Measurements from ENCODE around the gene ARID5A. TPM values are rescaled to one million over a fixed set of nuclear protein-coding genes. Genes with fewer than 3 reads are reported as not detected.
A peak's percentile ranks its signal among the peaks of the same experiment; 100 is the strongest.

Gene ARID5A
- total and polyA plus RNA-seq, 7 donors: 12.9 to 73.6 (median 29.9) TPM

DNA sequence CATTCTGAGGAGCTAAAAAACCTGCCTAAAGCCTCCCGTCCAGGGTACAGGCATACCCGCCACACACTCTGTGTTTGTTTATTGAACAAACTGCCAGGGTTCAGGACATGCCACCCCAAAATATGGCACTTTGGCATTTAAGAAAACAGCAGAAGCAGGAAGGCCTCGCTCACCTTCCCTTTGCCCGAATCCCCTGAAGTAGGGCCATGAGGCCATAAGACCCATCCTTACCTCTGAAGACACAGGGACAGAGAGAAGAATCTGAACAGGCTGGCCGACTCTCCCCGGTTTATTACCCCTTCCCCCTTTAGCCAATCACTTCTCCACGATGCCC is 29.7 kb upstream of the ARID5A start:
- H3K4me1 ChIP-seq: peaks cover 39% of the 10 kb centered on the region
- TF ChIP-seq CTCF (IDR thresholded peaks at IDR 0.05): no peak
- ATAC-seq: no peak
- intact Hi-C loops (cut with DNase I): loop anchor here in 1 of 2 donors (10.0 kb wide), 1 partner anchor 512 kb away; the partner anchor contains the start of gene ANKRD36C
- H3K27me3 ChIP-seq (ENCODE audit: insufficient read depth in 3 of 3, low read length in 2 of 3): peaks cover 0 to 6% (median 3%) of the 10 kb centered on the region in 3 donors
- WGBS, 3 donors: 92 to 96% (median 95%) methylated on average over 7 of the region's 7 CpGs
- H3K9me3 ChIP-seq: no peaks in the 10 kb centered on the region
- no peak overlapping the region for H3K27ac ChIP-seq
- no peak overlapping the region for H3K4me3 ChIP-seq
- no peaks in the 10 kb centered on the region for H3K36me3 ChIP-seq (ENCODE audit: insufficient read depth in 1 of 2, low read depth in 1 of 2)
- peak in 1 of 2 donors; percentile 18 for DNase-seq

GRCh38 chr2:96507957-96508520 is 28.5 kb upstream of the ARID5A start:
- 9 to 15% (median 10%) methylated on average over 28 to 38 of the region's 38 CpGs for WGBS, 3 donors
- peak; percentile 78 to 86 for DNase-seq
- H3K4me3 ChIP-seq: peak overlapping the region; percentile 66

DNA sequence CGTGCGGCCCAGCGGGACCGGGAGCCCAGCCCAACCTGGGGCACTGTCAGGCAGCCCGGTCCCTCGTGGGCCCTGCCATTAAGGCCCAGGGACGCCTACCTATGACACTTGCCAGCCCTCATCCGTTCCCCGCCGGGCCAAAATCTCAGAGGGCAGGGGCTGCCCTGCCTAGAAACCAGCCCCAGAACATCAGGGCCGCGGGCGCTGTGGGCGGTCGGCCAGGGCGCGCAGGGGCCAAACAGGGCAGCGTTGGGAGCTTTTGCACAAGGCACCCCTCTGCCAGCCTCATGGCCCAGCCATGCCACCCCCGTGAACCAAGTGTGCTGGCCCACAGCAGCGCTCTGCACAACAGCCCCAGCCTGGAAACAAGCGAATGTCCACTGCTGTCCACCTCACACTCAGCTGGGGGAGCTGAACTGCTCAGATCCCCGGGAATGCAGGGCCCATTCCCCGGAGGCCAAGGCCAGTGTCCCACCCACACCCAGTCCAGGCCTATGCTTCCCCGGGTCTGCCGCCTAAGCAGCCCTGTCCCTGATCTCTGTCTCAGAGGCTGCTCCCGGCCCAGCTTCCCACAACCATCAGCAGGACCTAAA is 27.9 kb upstream of the ARID5A start:
- peak in 1 of 2 donors; percentile 53 for DNase-seq

More at GRCh38 chr2:96507957-96508520, 28.5 kb upstream of the ARID5A start:
- TF ChIP-seq CTCF (IDR thresholded peaks at IDR 0.05): peak; percentile 100
- Histone ChIP-seq H3K27ac (no peak overlapping the region), H3K36me3 (ENCODE audit: insufficient read depth in 1 of 2, low read depth in 1 of 2) (no peaks in the 10 kb centered on the region), H3K9me3 (no peaks in the 10 kb centered on the region), H3K4me1 (peaks cover 39% of the 10 kb centered on the region), H3K27me3 (ENCODE audit: insufficient read depth in 3 of 3, low read length in 2 of 3) (no peaks in the 10 kb centered on the region)
- intact Hi-C loops (cut with DNase I): loop anchor here (2.0 to 10.0 kb wide), 4 partner anchors 149 to 513 kb away; partner anchors contain the start of genes ANKRD36C (in 1 of the 2), ASTL (in 1 of the 2) and SNRNP200 (in 1 of the 2)
- peak; percentile 76 to 87 (median 79) for ATAC-seq

GRCh38 chr2:96509114-96509846 is 27.3 kb upstream of the ARID5A start:
- peak overlapping the region; percentile 23 for H3K4me3 ChIP-seq
- 21 to 27% (median 23%) methylated on average over 31 to 32 of the region's 32 CpGs for WGBS, 3 donors
- intact Hi-C loops (cut with DNase I): loop anchor here (1.0 to 10.0 kb wide), 7 partner anchors 39 to 514 kb away; partner anchors contain the start of genes ANKRD36C (in 1 of the 2), ASTL (in 1 of the 2) and SNRNP200 (in 1 of the 2)

More for the DNA sequence above, 27.9 kb upstream of the ARID5A start:
- TF ChIP-seq CTCF (IDR thresholded peaks at IDR 0.05): no peak
- 57 to 70% (median 68%) methylated on average over 26 of the region's 26 CpGs for whole genome bisulfite sequencing, 3 donors
- intact Hi-C loops (cut with DNase I): loop anchor here (1.0 to 10.0 kb wide), 7 partner anchors 38 to 514 kb away; partner anchors contain the start of genes ANKRD36C (in 1 of the 2), ASTL (in 1 of the 2) and SNRNP200 (in 1 of the 2)
- no peak overlapping the region for H3K4me3 ChIP-seq
- no peak for ATAC-seq
- H3K4me1 ChIP-seq: peaks cover 39% of the 10 kb centered on the region
- no peaks in the 10 kb centered on the region for H3K27me3 ChIP-seq (ENCODE audit: insufficient read depth in 3 of 3, low read length in 2 of 3)
- H3K27ac ChIP-seq: no peak overlapping the region
- no peaks in the 10 kb centered on the region for H3K36me3 ChIP-seq (ENCODE audit: insufficient read depth in 1 of 2, low read depth in 1 of 2)
- H3K9me3 ChIP-seq: no peaks in the 10 kb centered on the region

More at GRCh38 chr2:96509114-96509846, 27.3 kb upstream of the ARID5A start:
- Histone ChIP-seq H3K4me1 (peaks cover 39% of the 10 kb centered on the region), H3K27me3 (ENCODE audit: insufficient read depth in 3 of 3, low read length in 2 of 3) (no peaks in the 10 kb centered on the region), H3K36me3 (ENCODE audit: insufficient read depth in 1 of 2, low read depth in 1 of 2) (no peaks in the 10 kb centered on the region), H3K9me3 (no peaks in the 10 kb centered on the region), H3K27ac (peak overlapping the region; percentile 64)
- DNase-seq: peak; percentile 87 to 94
- TF ChIP-seq CTCF (IDR thresholded peaks at IDR 0.05): peak; percentile 99
- peak; percentile 91 to 97 (median 94) for ATAC-seq
